ENCODE results near the gene SSBP3. TPM values are rescaled to one million over a fixed set of nuclear protein-coding genes. Genes with fewer than 3 reads are reported as not detected.

SSBP3 gene
- total RNA-seq, 1 experiment from 2014 or later, result 37.5 TPM

DNA sequence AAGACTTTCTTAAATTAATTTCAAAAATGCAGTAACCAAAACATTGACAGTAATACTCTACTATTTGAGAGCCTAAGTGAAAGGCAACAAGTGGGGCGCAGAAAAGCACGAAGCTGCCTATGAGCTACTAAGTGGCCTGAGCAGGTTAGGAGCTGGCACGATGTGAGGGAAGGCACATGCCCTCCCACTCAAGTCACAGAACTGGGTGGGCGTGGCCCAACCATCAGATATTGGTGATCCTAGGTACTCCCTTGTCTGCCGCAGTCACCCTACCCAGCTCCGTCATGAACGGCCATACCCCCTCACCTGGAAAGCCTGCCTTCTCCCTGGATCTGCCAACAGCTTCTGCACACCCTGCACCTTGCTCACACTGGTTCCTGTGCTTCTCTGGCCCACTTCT is 40.8 kb downstream of the SSBP3 start:
- intact Hi-C loops (cut with micrococcal nuclease), result no loop called here
- ChIA-PET RAD21 (ENCODE audit: low non-redundant PET in 1 of 2, low total read pairs in 2 of 2, uncharacterized antibody in 2 of 2, unreplicated experiment in 2 of 2) (no interaction called here), POLR2A (no interaction called here), CTCF (no interaction called here)
- no peak for TF ChIP-seq EZH2 (IDR thresholded peaks at IDR 0.05)
- TF ChIP-seq, protein P1, sequence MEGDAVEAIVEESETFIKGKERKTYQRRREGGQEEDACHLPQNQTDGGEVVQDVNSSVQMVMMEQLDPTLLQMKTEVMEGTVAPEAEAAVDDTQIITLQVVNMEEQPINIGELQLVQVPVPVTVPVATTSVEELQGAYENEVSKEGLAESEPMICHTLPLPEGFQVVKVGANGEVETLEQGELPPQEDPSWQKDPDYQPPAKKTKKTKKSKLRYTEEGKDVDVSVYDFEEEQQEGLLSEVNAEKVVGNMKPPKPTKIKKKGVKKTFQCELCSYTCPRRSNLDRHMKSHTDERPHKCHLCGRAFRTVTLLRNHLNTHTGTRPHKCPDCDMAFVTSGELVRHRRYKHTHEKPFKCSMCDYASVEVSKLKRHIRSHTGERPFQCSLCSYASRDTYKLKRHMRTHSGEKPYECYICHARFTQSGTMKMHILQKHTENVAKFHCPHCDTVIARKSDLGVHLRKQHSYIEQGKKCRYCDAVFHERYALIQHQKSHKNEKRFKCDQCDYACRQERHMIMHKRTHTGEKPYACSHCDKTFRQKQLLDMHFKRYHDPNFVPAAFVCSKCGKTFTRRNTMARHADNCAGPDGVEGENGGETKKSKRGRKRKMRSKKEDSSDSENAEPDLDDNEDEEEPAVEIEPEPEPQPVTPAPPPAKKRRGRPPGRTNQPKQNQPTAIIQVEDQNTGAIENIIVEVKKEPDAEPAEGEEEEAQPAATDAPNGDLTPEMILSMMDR (IDR thresholded peaks at IDR 0.05 in 2 of 3, conservative IDR thresholded peaks at IDR 0.05 in 1 of 3; ENCODE audit: borderline replicate concordance in 1 of 3, insufficient read depth in 1 of 3, low read depth in 2 of 3, low read length in 2 of 3), result no peak
- TF ChIP-seq POLR2A (IDR thresholded peaks at IDR 0.05; ENCODE audit: borderline replicate concordance, extremely low read depth, insufficient read depth, insufficient read length), result no peak
- TF ChIP-seq ELF1 (IDR thresholded peaks at IDR 0.05; ENCODE audit: borderline replicate concordance, low read depth), result no peak
- no peak for TF ChIP-seq EGR1 (IDR thresholded peaks at IDR 0.05; ENCODE audit: low read depth)
- TF ChIP-seq SIN3A (IDR thresholded peaks at IDR 0.05; ENCODE audit: low read depth), result no peak
- no peak for TF ChIP-seq FOSL1 (IDR thresholded peaks at IDR 0.05; ENCODE audit: low read depth)
- no peak for TF ChIP-seq TCF7L2 (IDR thresholded peaks at IDR 0.05; ENCODE audit: borderline replicate concordance, extremely low read depth, insufficient read depth, insufficient read length)
- no peak for TF ChIP-seq ZNF274 (IDR thresholded peaks at IDR 0.05; ENCODE audit: low read depth, low read length)
- TF ChIP-seq, protein P2, sequence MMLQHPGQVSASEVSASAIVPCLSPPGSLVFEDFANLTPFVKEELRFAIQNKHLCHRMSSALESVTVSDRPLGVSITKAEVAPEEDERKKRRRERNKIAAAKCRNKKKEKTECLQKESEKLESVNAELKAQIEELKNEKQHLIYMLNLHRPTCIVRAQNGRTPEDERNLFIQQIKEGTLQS (IDR thresholded peaks at IDR 0.05), result no peak
- TF ChIP-seq, protein P3, sequence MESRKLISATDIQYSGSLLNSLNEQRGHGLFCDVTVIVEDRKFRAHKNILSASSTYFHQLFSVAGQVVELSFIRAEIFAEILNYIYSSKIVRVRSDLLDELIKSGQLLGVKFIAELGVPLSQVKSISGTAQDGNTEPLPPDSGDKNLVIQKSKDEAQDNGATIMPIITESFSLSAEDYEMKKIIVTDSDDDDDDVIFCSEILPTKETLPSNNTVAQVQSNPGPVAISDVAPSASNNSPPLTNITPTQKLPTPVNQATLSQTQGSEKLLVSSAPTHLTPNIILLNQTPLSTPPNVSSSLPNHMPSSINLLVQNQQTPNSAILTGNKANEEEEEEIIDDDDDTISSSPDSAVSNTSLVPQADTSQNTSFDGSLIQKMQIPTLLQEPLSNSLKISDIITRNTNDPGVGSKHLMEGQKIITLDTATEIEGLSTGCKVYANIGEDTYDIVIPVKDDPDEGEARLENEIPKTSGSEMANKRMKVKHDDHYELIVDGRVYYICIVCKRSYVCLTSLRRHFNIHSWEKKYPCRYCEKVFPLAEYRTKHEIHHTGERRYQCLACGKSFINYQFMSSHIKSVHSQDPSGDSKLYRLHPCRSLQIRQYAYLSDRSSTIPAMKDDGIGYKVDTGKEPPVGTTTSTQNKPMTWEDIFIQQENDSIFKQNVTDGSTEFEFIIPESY (IDR thresholded peaks at IDR 0.05; ENCODE audit: extremely low read depth, insufficient replicate concordance, low read length), result no peak
- TF ChIP-seq POLR2AphosphoS5 (IDR thresholded peaks at IDR 0.05; ENCODE audit: low read depth, low read length), result no peak
- no peak for TF ChIP-seq JUND (IDR thresholded peaks at IDR 0.05)
- no peak for TF ChIP-seq CBX3 (IDR thresholded peaks at IDR 0.05; ENCODE audit: low read depth)
- TF ChIP-seq RAD21 (IDR thresholded peaks at IDR 0.05; ENCODE audit: low read depth), result no peak
- no peak for TF ChIP-seq CEBPB (IDR thresholded peaks at IDR 0.05; ENCODE audit: low read depth)
- no peak for TF ChIP-seq YY1 (IDR thresholded peaks at IDR 0.05; ENCODE audit: extremely low read depth, insufficient replicate concordance, low read depth, low read length)
- no peak for TF ChIP-seq ZFX (IDR thresholded peaks at IDR 0.05)
- TF ChIP-seq, protein P4, sequence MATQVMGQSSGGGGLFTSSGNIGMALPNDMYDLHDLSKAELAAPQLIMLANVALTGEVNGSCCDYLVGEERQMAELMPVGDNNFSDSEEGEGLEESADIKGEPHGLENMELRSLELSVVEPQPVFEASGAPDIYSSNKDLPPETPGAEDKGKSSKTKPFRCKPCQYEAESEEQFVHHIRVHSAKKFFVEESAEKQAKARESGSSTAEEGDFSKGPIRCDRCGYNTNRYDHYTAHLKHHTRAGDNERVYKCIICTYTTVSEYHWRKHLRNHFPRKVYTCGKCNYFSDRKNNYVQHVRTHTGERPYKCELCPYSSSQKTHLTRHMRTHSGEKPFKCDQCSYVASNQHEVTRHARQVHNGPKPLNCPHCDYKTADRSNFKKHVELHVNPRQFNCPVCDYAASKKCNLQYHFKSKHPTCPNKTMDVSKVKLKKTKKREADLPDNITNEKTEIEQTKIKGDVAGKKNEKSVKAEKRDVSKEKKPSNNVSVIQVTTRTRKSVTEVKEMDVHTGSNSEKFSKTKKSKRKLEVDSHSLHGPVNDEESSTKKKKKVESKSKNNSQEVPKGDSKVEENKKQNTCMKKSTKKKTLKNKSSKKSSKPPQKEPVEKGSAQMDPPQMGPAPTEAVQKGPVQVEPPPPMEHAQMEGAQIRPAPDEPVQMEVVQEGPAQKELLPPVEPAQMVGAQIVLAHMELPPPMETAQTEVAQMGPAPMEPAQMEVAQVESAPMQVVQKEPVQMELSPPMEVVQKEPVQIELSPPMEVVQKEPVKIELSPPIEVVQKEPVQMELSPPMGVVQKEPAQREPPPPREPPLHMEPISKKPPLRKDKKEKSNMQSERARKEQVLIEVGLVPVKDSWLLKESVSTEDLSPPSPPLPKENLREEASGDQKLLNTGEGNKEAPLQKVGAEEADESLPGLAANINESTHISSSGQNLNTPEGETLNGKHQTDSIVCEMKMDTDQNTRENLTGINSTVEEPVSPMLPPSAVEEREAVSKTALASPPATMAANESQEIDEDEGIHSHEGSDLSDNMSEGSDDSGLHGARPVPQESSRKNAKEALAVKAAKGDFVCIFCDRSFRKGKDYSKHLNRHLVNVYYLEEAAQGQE (IDR thresholded peaks at IDR 0.05; ENCODE audit: low read depth), result no peak
- TF ChIP-seq EZH2phosphoT487 (IDR thresholded peaks at IDR 0.05; ENCODE audit: borderline replicate concordance), result no peak
- Histone ChIP-seq H2AFZ (ENCODE audit: low read depth, low read length, poor library complexity, severe bottlenecking) (no peak overlapping the region), H3K27ac (ENCODE audit: low read depth, low read length) (no peak overlapping the region), H3K9me2 (ENCODE audit: insufficient read depth) (no peaks in the 10 kb centered on the region), H4K20me1 (ENCODE audit: insufficient read depth) (no peaks in the 10 kb centered on the region), H3K9me3 (ENCODE audit: control insufficient read depth in 1 of 2, insufficient read depth in 1 of 2, low read depth in 1 of 2, low read length in 2 of 2) (no peaks in the 10 kb centered on the region), H3K36me3 (ENCODE audit: control insufficient read depth in 1 of 2, insufficient read depth in 2 of 2, low read length in 2 of 2) (no peaks in the 10 kb centered on the region), H3K4me1 (ENCODE audit: control insufficient read depth in 1 of 2, insufficient read depth in 2 of 2, low read length in 2 of 2) (peaks cover 0 to 6% of the 10 kb centered on the region in 2 experiments; a peak in 1 of 4 replicates), H3K79me2 (ENCODE audit: insufficient read depth, low read length) (no peaks in the 10 kb centered on the region), H3K4me3 (replicated peaks in 1 of 2; ENCODE audit: low read depth in 1 of 2, low read length in 2 of 2) (no peak overlapping the region), H3K9ac (ENCODE audit: low read length) (no peak overlapping the region), H3K27me3 (ENCODE audit: insufficient read depth, low read length) (no peaks in the 10 kb centered on the region), H3K4me2 (ENCODE audit: low read length) (no peak overlapping the region)
- no peak for DNase-seq (ENCODE audit: low read depth, low spot score)
- ATAC-seq, result no peak
- no TSS peak for BruUV-seq (replicated peaks)
